ENCODE data around the gene TOLLIP.

- TF ChIP-seq, protein P1, sequence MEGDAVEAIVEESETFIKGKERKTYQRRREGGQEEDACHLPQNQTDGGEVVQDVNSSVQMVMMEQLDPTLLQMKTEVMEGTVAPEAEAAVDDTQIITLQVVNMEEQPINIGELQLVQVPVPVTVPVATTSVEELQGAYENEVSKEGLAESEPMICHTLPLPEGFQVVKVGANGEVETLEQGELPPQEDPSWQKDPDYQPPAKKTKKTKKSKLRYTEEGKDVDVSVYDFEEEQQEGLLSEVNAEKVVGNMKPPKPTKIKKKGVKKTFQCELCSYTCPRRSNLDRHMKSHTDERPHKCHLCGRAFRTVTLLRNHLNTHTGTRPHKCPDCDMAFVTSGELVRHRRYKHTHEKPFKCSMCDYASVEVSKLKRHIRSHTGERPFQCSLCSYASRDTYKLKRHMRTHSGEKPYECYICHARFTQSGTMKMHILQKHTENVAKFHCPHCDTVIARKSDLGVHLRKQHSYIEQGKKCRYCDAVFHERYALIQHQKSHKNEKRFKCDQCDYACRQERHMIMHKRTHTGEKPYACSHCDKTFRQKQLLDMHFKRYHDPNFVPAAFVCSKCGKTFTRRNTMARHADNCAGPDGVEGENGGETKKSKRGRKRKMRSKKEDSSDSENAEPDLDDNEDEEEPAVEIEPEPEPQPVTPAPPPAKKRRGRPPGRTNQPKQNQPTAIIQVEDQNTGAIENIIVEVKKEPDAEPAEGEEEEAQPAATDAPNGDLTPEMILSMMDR (IDR thresholded peaks at IDR 0.05), result no peak
- TF ChIP-seq POLR2AphosphoS5 (IDR thresholded peaks at IDR 0.05) (no peak), POLR2A (IDR thresholded peaks at IDR 0.05) (no peak)
Measured at GRCh38 chr11:1338201-1339065, 29.0 kb upstream of the TOLLIP start.
